GM15510 (cell line): ENCODE measurements around the gene ANKS1A.

Experiments
- POLR2A ChIP-seq: IDR thresholded peaks from 3 replicates; pipeline ENCODE4 v1.6.1; 2011; ENCODE audit warnings: borderline replicate concordance; ENCODE audit not compliant: insufficient read length; ENCODE audit errors: extremely low read depth

The ANKS1A gene

GRCh38 chr6:35085359-35086281 lies 196.6 kb downstream of the ANKS1A start:
- no peak for TF ChIP-seq POLR2A

DNA sequence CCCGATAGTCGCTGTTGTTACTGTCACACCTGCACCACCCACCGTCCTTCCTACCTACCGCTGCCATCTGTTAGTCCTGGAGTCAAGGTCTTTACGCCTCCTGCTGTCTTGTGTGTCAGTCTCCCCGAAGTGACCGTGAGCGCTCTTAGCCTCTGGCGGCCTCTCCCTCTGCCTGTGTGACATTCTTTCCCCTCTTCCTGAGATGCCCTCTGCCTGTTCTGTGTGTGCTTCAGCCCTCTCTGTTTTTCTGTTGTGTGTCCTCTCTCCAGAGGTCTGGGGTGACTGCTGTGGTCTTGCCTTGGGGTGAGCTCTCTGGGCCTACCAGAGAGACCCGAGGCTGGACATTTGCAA lies 197.2 kb downstream of the ANKS1A start:
- no peak for TF ChIP-seq POLR2A

GRCh38 chr6:35086636-35087360 lies 197.7 kb downstream of the ANKS1A start:
- TF ChIP-seq POLR2A, result no peak

- TF ChIP-seq POLR2A, result no peak
Measured at GRCh38 chr6:35087361-35088280, 198.6 kb downstream of the ANKS1A start.

GRCh38 chr6:35088281-35089215 lies 199.5 kb downstream of the ANKS1A start:
- no peak for TF ChIP-seq POLR2A

GRCh38 chr6:35089216-35089934 lies 200.3 kb downstream of the ANKS1A start:
- no peak for TF ChIP-seq POLR2A

DNA sequence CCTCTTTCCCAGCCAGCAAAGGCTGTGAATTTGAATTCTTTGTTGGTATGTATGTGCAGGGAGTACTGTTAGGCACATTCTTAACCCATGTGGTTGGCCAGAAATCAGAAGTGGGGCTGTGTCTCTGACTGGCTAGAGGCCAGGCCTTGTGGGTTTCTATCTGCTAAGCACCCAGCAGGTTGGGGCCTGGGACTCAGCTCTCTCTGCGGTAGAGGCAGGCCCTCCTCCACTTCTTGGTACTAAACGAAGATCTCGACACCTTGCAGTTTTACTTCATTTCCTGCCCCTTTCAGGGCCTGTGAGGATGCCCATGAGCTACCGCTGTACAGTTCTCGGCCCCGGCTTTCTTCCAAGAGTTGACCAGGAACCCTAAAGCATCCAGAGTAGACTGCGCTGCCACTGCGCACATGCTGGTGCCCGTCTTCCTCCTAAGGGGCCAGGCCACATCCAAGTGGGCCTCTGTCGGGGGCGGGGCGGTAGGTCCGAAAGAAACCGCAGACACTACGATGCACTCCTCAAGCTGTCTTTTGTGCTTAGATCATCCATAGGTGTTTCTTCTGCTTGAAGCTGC lies 201.0 kb downstream of the ANKS1A start:
- TF ChIP-seq POLR2A, result no peak

DNA sequence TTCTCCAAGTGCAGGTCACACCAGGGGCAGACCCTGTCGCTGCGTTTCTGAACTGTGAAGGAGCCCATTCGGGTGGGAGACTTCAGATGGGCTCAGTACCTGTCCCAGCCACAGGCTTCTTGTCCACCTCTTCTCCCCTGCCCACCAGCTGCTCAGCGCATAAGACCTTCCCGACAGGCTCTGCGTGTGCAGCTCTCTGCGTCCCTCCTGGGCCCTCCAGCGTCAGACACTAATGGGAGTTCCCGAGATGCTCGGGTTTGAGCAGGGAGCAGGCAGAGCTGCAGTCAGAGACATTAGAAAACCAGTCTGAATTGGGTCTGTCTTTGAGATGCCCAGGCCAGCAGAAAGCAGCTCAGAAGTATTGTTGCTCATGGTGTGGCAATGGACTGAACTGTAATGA lies 201.7 kb downstream of the ANKS1A start:
- TF ChIP-seq POLR2A, result no peak

GRCh38 chr6:35091346-35092083 lies 202.5 kb downstream of the ANKS1A start:
- no peak for TF ChIP-seq POLR2A

- no peak for TF ChIP-seq POLR2A
Measured at GRCh38 chr6:35092362-35093117, 203.5 kb downstream of the ANKS1A start.

GRCh38 chr6:35093118-35093445 lies 204.0 kb downstream of the ANKS1A start:
- no peak for TF ChIP-seq POLR2A

DNA sequence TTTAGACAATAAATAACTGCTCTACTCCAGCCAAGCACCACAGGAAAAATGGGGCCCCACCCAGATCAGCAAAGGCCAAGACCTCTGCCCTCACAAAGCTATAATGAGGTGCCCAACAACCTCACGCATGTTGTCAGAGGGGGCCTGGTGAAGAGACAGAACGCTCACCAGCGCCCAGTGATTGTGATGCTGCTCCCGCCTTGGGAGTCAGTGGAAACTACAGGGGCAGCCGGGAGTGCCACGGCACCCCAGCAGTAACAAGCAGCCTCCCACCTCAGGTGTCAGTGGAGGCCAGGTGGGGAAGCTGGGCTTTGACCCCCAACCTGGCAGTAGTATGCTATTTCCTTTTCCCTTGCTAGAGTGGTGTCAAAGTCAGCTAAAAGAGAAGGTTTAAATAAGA lies 204.7 kb downstream of the ANKS1A start:
- TF ChIP-seq POLR2A, result no peak
